Measurements from ENCODE around the gene ANKS1A.

GRCh38 chr6:35073766-35074471 lies 184.9 kb downstream of the ANKS1A start:
- TF ChIP-seq POLR2AphosphoS5 (IDR thresholded peaks at IDR 0.05): no peak
- TF ChIP-seq CTCF (IDR thresholded peaks at IDR 0.05): no peak
- no peak for TF ChIP-seq POLR2A (IDR thresholded peaks at IDR 0.05)
